ENCODE measurements around the gene NSMF. TPM values are rescaled to one million over a fixed set of nuclear protein-coding genes. Genes with fewer than 3 reads are reported as not detected.

The NSMF gene
- total and polyA plus RNA-seq, 10 of the 15 experiments (the other 5 are each of a cell fraction or from before 2014, with no cell fraction given): 0.13 to 44.3 (median 13.4) TPM

- TF ChIP-seq TAF1 (IDR thresholded peaks at IDR 0.05; ENCODE audit: borderline replicate concordance, low read depth, low read length) (peak; percentile 81; the same call in 1 of the 2 replicates), FOXK2 (IDR thresholded peaks at IDR 0.05) (no peak), HCFC1 (IDR thresholded peaks at IDR 0.05; ENCODE audit: low read length) (peak; percentile 85), TCF3 (IDR thresholded peaks at IDR 0.05; ENCODE audit: borderline replicate concordance, insufficient read depth, low read depth, low read length) (peak; percentile 62), SP1 (IDR thresholded peaks at IDR 0.05; ENCODE audit: low read depth, low read length) (peak; percentile 76), BRCA1 (IDR thresholded peaks at IDR 0.05; ENCODE audit: low read depth, low read length) (no peak), ZBTB11 (CRISPR knock-in tag; IDR thresholded peaks at IDR 0.05) (peak; percentile 99), ZNF384 (IDR thresholded peaks at IDR 0.05; ENCODE audit: borderline replicate concordance, low read depth, low read length) (no peak), BCL3 (IDR thresholded peaks at IDR 0.05; ENCODE audit: borderline replicate concordance, insufficient read depth, low read depth, low read length, poor library complexity, severe bottlenecking) (peak; percentile 53), IRF4 (IDR thresholded peaks at IDR 0.05; ENCODE audit: low read depth, low read length) (no peak), PKNOX1 (IDR thresholded peaks at IDR 0.05) (0 out of 2 replicates have a peak, but pooled peaks have one; percentile 14), ZNF622 (IDR thresholded peaks at IDR 0.05) (no peak), BCL11A (IDR thresholded peaks at IDR 0.05; ENCODE audit: low read depth, low read length) (peak; percentile 20; the same call in 1 of the 2 replicates), YBX1 (IDR thresholded peaks at IDR 0.05) (no peak), EGR1 (IDR thresholded peaks at IDR 0.05; ENCODE audit: borderline replicate concordance in 1 of 2, low read depth in 2 of 2, low read length in 2 of 2) (peak; percentile 29 to 89), JUNB (IDR thresholded peaks at IDR 0.05) (no peak), HDGF (IDR thresholded peaks at IDR 0.05) (no peak), CEBPB (IDR thresholded peaks at IDR 0.05; ENCODE audit: borderline replicate concordance in 1 of 2, low read depth in 2 of 2, low read length in 2 of 2) (peak in 1 of 2 experiments; percentile 25; a peak in 1 of 4 replicates), E2F4 (IDR thresholded peaks at IDR 0.05; ENCODE audit: low read depth, low read length) (peak; percentile 38; the same call in 1 of the 2 replicates), ZNF217 (IDR thresholded peaks at IDR 0.05) (peak; percentile 77)
Observed at GRCh38 chr9:137422604-137423513, 36.3 kb downstream of the NSMF start, which contains the start of the genes EXD3 and NOXA1 (continued).
